Fibroblast of lung (primary cell): ENCODE results near the gene FEZ2.

Experiments
- CTCF ChIP-seq, 2 donors: IDR thresholded peaks in 1 of 2; conservative IDR thresholded peaks in 1 of 2; 1 replicate in 1 of 2; 2 replicates in 1 of 2; pipeline ENCODE4 v1.5.1; 2011 to 2012; ENCODE audit warnings: low read length in 2 of 2, control low read depth in 1 of 2, inconsistent platforms in 1 of 2, low read depth in 1 of 2, mild to moderate bottlenecking in 1 of 2
- EZH2 ChIP-seq: IDR thresholded peaks from 2 replicates; pipeline ENCODE4 v1.5.1; 2012; ENCODE audit warnings: low read length, control low read depth, mild to moderate bottlenecking; ENCODE audit errors: missing control alignments

DNA sequence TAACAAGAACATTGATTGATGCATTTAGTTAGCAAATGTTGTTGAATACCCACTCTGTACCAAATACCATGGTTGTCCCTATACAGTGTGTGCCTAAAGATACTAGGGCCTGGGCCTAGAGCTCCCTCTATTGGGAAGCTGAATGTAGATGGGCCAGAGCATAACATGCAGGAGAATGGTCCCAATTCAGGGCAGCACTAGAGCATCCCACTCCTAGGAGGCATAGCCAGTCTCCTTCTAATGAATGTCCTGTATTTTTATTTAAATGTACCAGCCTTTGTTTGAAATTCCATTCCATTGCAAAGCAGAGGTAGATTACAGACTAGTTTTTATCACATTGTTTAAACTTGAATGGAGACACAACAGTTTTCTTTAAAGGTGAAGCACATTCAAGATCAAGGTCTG, 90.6 kb downstream of the FEZ2 start:
- TF ChIP-seq CTCF (conservative IDR thresholded peaks at IDR 0.05 in 1 of 2, IDR thresholded peaks at IDR 0.05 in 1 of 2; ENCODE audit: low read depth in 1 of 2, low read length in 2 of 2) (peak; percentile 96 to 97), EZH2 (no peak)
